SK-N-MC (cell line): ENCODE measurements around the gene FOXD1.

Experiments
- EZH2 ChIP-seq: fragments of 200-600 bp; sonication (generic); IDR thresholded peaks from one replicate; pipeline ENCODE4 v1.6.1; 2017; ENCODE audit warnings: antibody characterized with exemption
- FOXP2 ChIP-seq: optimal IDR thresholded peaks from 2 replicates; pipeline ENCODE3; 2011; ENCODE audit warnings: mild to moderate bottlenecking, moderate library complexity; ENCODE audit not compliant: insufficient read depth; ENCODE audit errors: extremely low read length, control extremely low read depth
- POLR2AphosphoS5 ChIP-seq: IDR thresholded peaks from 2 replicates; pipeline ENCODE4 v1.6.1; 2012; ENCODE audit warnings: mild to moderate bottlenecking, low read depth, low read length, borderline replicate concordance

DNA sequence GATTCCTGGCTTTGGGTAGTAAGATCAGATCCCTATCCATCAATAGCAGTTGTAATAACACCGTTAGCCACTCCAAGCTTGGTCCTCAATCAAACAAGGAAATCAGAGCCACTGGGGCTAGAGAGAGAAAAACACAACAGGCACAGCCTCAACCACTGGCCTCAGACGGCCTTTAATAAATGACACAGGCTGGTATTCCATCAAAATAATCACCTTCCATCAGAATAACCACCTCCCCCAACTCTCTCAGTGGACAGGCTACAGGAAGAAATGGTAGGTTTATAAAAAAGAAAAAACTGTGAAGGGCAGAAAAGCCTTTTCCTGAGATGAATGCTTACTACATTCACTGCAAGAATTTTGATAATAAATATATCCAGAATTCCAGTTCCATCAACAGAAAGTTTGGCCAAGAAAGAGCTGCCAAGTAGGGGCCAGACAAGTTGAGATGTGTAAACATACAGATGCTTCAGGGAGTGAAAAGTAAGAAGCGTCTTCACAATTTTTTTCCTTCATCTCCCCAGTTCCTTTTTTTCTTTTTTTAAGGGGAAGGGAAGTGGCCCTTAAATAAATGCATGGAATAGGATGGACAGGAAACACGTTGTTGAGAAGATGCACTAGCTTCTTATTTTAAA is 5.5 kb downstream of the FOXD1 start:
- no peak for TF ChIP-seq POLR2AphosphoS5
- no peak for TF ChIP-seq EZH2
- TF ChIP-seq FOXP2: no peak
